ENCODE measurements around the gene PHF2. TPM values are rescaled to one million over a fixed set of nuclear protein-coding genes. Genes with fewer than 3 reads are reported as not detected.

Gene PHF2
- total RNA-seq, 4 donors from 2014 or later = 32.8 to 50.1 (median 33.0) TPM

DNA sequence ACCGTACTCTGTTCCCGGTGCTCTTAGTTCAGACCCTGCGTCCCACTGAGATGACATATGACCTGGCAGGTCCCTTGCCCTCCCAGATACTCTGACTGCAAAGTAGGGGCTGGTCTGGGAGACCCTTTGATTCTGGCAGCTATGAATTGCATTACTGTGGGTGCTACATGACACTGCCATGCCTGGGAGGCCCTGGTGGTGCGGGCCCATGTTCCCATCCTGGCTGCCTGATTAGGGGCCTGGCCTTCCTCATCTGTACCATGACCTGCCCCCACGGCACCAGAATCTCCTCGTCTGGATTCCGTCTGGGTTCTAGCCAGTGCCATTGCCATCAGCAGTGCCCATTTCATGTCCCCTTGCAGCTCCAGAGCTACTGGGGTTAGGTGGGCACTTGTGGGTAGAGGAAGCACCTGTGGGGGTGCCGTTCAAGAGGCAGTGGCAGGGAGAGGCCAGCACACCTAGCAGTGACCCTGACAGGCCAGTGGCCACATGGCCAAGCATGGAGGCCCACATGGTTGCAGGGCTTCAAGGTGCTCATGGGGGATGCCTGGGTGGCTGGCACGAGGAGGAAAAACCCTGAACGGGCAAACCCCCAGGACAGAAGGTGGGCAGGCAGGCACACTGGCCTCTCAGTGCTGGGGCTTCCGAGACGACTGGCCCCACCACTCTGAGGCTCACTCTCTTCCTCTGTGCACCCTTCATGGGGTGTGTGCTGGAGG is 69.7 kb downstream of the PHF2 start:
- intact Hi-C loops (cut with DNase I) = no loop called here
- peaks cover 0 to 3% of the 10 kb centered on the region in 2 donors for H3K4me1 ChIP-seq
- H3K27ac ChIP-seq = no peak overlapping the region
- peaks cover 32 to 41% of the 10 kb centered on the region in 2 donors for H3K36me3 ChIP-seq
- 91 to 95% methylated on average over 7 to 8 of the region's 12 CpGs for WGBS, 2 donors
- H3K4me3 ChIP-seq (replicated peaks in 1 of 3) = no peak overlapping the region
- no peak for DNase-seq
- TF ChIP-seq, protein P1, sequence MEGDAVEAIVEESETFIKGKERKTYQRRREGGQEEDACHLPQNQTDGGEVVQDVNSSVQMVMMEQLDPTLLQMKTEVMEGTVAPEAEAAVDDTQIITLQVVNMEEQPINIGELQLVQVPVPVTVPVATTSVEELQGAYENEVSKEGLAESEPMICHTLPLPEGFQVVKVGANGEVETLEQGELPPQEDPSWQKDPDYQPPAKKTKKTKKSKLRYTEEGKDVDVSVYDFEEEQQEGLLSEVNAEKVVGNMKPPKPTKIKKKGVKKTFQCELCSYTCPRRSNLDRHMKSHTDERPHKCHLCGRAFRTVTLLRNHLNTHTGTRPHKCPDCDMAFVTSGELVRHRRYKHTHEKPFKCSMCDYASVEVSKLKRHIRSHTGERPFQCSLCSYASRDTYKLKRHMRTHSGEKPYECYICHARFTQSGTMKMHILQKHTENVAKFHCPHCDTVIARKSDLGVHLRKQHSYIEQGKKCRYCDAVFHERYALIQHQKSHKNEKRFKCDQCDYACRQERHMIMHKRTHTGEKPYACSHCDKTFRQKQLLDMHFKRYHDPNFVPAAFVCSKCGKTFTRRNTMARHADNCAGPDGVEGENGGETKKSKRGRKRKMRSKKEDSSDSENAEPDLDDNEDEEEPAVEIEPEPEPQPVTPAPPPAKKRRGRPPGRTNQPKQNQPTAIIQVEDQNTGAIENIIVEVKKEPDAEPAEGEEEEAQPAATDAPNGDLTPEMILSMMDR (IDR thresholded peaks at IDR 0.05) = no peak
- TF ChIP-seq POLR2A (IDR thresholded peaks at IDR 0.05) = no peak
- H3K9me3 ChIP-seq = no peaks in the 10 kb centered on the region
- H3K27me3 ChIP-seq = no peaks in the 10 kb centered on the region

DNA sequence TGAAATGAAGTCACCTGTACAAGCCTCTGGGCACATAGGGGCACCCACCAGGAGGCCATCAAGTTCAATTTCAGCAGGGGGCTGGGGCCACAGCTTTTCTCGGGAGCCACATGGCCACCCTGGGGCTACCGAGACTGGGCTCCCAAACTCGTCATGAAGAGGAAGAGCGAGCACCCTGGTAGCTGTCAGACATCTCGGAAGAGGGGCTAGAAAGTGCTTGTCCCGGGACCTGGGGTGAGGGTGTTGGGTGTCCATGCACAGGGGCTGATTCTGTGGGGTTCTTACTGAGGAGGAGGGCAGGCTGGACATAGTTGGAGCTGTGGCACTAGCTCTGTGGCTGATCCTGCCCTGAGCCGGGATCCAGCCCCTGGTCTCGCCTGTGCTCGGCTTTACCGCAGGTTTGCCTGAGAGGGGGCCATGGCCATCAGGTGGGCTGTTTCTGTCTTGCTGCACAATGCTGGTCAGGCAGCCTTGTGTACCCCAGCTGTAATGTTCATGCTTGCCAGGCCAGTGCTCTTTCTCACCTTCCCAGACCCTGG is 70.3 kb downstream of the PHF2 start:
- 96 to 98% methylated on average over 6 to 10 of the region's 10 CpGs for WGBS, 2 donors
- no peaks in the 10 kb centered on the region for H3K27me3 ChIP-seq
- DNase-seq = no peak
- H3K4me1 ChIP-seq = no peaks in the 10 kb centered on the region
- H3K4me3 ChIP-seq (replicated peaks in 1 of 3) = no peak overlapping the region
- H3K9me3 ChIP-seq = no peaks in the 10 kb centered on the region
- intact Hi-C loops (cut with DNase I) = no loop called here
- H3K27ac ChIP-seq = no peak overlapping the region
- no peak for TF ChIP-seq POLR2A (IDR thresholded peaks at IDR 0.05)
- TF ChIP-seq, protein P1 (IDR thresholded peaks at IDR 0.05) = no peak
- peaks cover 32 to 41% of the 10 kb centered on the region in 2 donors for H3K36me3 ChIP-seq

DNA sequence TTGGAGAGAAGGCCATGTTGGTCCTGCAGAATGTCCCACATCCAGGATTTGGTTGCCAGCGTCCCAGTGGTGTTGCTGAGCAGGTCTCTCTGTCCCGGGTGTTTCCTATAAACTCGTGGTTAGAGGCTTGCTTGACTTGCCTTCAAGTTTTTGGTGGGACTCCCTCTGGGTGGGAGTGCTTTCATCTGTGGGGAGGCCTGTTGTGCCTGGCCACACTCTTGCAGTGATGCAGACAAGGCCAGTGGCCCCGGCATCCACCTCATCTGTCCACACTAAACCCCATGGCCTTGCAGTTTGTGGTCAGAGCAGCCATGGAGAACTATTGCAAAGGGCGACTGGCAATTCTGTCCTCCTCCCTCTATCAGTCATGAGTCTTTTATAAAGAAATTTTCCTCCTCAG is 71.8 kb downstream of the PHF2 start:
- no peaks in the 10 kb centered on the region for H3K9me3 ChIP-seq
- H3K4me3 ChIP-seq (replicated peaks in 1 of 3) = no peak overlapping the region
- peaks cover 35 to 45% of the 10 kb centered on the region in 2 donors for H3K36me3 ChIP-seq
- DNase-seq = no peak
- WGBS, 2 donors = 95 to 97% methylated on average over 5 of the region's 5 CpGs
- no peaks in the 10 kb centered on the region for H3K4me1 ChIP-seq
- TF ChIP-seq, protein P1 (IDR thresholded peaks at IDR 0.05) = no peak
- no peak for TF ChIP-seq POLR2A (IDR thresholded peaks at IDR 0.05)
- no peak overlapping the region for H3K27ac ChIP-seq
- H3K27me3 ChIP-seq = no peaks in the 10 kb centered on the region
- intact Hi-C loops (cut with DNase I) = no loop called here

DNA sequence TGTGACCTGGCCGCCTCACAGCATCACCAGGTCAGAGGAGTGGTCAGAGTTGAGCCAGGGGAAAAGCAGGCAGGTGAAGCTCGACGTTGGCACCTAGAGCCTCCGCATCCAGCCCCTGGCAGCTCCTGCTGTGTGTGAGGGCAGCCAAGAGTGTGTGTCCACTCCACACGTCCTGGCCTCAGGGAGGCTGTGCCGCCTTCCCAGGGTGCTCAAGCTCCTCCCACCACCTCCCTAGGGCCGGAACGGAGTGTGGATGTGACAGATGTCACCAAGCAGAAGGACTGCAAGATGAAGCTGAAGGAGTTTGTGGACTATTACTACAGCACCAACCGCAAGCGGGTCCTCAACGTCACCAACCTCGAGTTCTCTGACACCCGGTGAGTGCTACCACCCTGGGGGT is 72.5 kb downstream of the PHF2 start:
- Histone ChIP-seq H3K9me3 (no peaks in the 10 kb centered on the region), H3K36me3 (peaks cover 38 to 45% of the 10 kb centered on the region in 2 donors), H3K27me3 (no peaks in the 10 kb centered on the region), H3K27ac (no peak overlapping the region), H3K4me1 (no peaks in the 10 kb centered on the region), H3K4me3 (replicated peaks in 1 of 3) (no peak overlapping the region)
- DNase-seq = no peak
- intact Hi-C loops (cut with DNase I) = no loop called here
- 92 to 93% methylated on average over 12 to 13 of the region's 13 CpGs for WGBS, 2 donors
- TF ChIP-seq, protein P1 (IDR thresholded peaks at IDR 0.05) = no peak
- TF ChIP-seq POLR2A (IDR thresholded peaks at IDR 0.05) = no peak

DNA sequence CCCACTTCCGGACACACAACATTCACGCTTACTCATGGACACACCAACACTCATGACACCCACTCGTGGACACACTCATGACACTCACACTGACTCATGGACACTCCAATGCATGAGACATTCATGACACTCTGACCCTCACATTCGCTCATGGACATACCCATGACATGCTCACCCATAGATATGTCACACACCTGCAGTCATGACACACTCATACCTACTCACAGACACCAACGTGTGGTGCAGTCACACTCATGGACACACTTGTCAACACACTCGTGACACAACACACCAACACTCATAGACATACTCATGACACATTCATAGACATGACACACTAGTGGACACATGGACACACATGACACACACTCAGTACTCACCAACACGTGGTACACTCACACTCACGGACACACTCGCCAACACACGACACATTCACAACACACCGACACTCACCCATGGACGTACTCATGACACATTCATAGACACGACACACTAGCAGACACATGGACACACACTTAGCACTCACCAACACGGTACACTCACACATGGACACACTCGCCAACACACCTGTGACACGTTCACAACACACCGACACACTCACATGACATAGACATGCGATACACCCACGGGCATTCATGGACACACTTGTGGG is 73.4 kb downstream of the PHF2 start:
- 92 to 96% methylated on average over 19 of the region's 19 CpGs for whole genome bisulfite sequencing, 2 donors
- H3K4me3 ChIP-seq (replicated peaks in 1 of 3) = no peak overlapping the region
- no peaks in the 10 kb centered on the region for H3K9me3 ChIP-seq
- no peaks in the 10 kb centered on the region for H3K4me1 ChIP-seq
- H3K27ac ChIP-seq = no peak overlapping the region
- no peak for TF ChIP-seq POLR2A (IDR thresholded peaks at IDR 0.05)
- TF ChIP-seq, protein P1 (IDR thresholded peaks at IDR 0.05) = no peak
- intact Hi-C loops (cut with DNase I) = no loop called here
- H3K36me3 ChIP-seq = peaks cover 41 to 50% of the 10 kb centered on the region in 2 donors
- H3K27me3 ChIP-seq = no peaks in the 10 kb centered on the region
- no peak for DNase-seq

Measured in thyroid gland (tissue), 4 donors.